Thyroid gland (tissue), 4 donors: Measurements from ENCODE around the gene TLL1.

Experiments
- CTCF ChIP-seq, 6 experiments: fragments of 200-600 bp in 3 of 6; fragments of 450-650 bp in 3 of 6; sonication (generic) in 3 of 6; IDR thresholded peaks; one replicate each; pipeline ENCODE4 v1.5.1; 2016 to 2019; ENCODE audit warnings: antibody characterized with exemption in 6 of 6, mild to moderate bottlenecking in 2 of 6, inconsistent platforms in 1 of 6, moderate library complexity in 1 of 6
- POLR2A ChIP-seq, 2 donors: fragments of 450-650 bp; IDR thresholded peaks; one replicate each; pipeline ENCODE4 v1.6.1; 2017; ENCODE audit warnings: antibody characterized with exemption in 2 of 2, mild to moderate bottlenecking in 2 of 2, moderate library complexity in 1 of 2

- TF ChIP-seq POLR2A (IDR thresholded peaks at IDR 0.05) (no peak), CTCF (IDR thresholded peaks at IDR 0.05) (no peak)
These were observed 215.5 kb downstream of the TLL1 start for GRCh38 chr4:166088576-166088975.
